ENCODE measurements around the gene PHLPP1.

Gene PHLPP1

DNA sequence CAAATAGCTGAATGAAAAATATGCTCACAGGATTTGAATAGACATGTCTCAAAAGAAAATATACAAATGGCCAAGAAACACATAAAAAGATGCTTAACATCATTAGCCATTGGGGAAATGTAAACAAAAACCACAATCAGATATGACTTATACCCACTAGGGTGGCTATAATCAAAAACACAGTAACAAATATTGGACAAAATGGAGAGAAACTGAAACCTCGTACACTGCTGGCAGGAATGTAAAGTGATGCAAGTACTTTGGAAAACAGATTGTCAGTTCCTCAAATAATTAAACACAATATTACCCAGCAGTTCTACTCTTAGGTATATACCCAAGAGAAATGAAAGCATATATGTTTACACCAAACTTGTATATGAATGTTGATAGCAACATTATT lies 213.0 kb downstream of the PHLPP1 start:
- CTCF ChIA-PET: no interaction called here
- Mint-ChIP-seq H3K36me3 (no peaks in the 10 kb centered on the region), H3K4me3 (no peak overlapping the region), H3K27me3 (no peaks in the 10 kb centered on the region), H3K4me1 (no peaks in the 10 kb centered on the region), H3K9me3 (no peaks in the 10 kb centered on the region), H3K27ac (no peak overlapping the region)
- DNase-seq: no peak

DNA sequence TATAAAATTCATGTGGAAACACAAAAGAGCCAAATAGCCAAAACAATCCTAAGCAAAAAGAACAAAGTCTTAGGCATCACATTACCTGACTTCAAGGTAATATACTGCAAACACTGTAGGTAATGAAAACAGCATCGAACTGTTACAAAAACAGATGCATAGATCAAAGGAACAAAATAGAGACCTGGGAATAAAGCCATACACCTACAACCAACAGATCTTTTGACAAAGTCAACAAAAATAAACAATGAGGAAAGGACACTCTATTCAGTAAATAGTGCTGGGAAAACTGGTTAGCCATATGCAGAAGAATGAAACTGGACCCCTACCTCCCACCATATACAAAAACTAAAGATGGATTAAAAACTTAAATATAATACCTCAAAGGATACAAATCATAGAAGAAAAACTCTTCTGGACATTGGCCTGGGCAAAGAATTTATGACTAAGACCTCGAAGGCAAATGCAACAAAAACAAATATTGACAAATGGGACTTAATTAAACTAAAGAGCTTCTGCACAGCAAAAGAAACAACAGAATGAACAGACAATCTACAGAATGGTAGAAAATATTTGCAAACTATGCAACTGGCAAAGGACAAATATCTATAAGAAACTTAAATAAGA lies 218.0 kb downstream of the PHLPP1 start:
- no peak overlapping the region for H3K4me3 Mint-ChIP-seq
- peaks cover 3% of the 10 kb centered on the region for H3K4me1 Mint-ChIP-seq
- no peaks in the 10 kb centered on the region for H3K27me3 Mint-ChIP-seq
- no peak for DNase-seq
- H3K9me3 Mint-ChIP-seq: no peaks in the 10 kb centered on the region
- no peak overlapping the region for H3K27ac Mint-ChIP-seq
- H3K36me3 Mint-ChIP-seq: no peaks in the 10 kb centered on the region
- CTCF ChIA-PET: no interaction called here

DNA sequence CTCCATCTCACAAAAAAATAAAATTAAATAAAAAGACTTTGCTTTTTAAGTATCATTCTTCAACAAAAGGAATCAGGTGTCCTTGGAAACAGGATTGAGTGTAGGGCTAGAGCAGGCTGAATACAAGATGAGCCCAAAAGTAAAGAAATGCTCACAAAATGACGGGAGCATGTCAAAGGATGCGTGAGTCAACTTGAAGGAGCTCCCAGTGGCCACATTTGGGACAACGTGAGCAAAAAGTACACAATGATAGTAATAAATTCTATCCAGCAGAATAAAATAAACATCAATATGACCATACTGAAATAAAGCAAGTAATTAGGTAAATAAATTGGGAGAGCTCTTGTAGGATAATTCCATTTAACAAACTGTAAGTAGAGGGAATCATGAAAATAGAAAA lies 220.7 kb downstream of the PHLPP1 start:
- H3K9me3 Mint-ChIP-seq: no peaks in the 10 kb centered on the region
- H3K27ac Mint-ChIP-seq: no peak overlapping the region
- no peaks in the 10 kb centered on the region for H3K36me3 Mint-ChIP-seq
- no peaks in the 10 kb centered on the region for H3K27me3 Mint-ChIP-seq
- H3K4me3 Mint-ChIP-seq: no peak overlapping the region
- peaks cover 9% of the 10 kb centered on the region for H3K4me1 Mint-ChIP-seq
- DNase-seq: no peak
- CTCF ChIA-PET: no interaction called here

DNA sequence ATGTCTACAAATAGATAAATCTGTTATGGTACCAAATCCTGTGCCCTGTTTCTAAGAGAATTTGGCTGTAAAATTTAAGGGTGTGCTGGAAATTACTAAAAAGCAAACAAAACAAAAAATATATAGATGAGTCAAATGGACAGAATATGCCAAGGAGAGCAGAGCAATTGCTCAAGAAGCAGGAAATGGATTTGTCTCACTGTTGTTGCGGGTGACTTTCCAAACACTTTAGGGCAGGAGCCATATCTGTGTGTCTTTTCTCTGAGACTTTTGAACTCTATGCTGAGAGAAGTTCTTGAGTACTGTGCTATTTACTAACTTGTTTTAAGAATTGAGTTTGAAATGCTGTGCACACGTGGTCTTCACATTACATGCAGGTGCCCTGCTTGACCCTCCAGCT lies 221.7 kb downstream of the PHLPP1 start:
- H3K36me3 Mint-ChIP-seq: no peaks in the 10 kb centered on the region
- no peak for DNase-seq
- H3K4me3 Mint-ChIP-seq: no peak overlapping the region
- H3K27ac Mint-ChIP-seq: no peak overlapping the region
- H3K9me3 Mint-ChIP-seq: no peaks in the 10 kb centered on the region
- H3K27me3 Mint-ChIP-seq: no peaks in the 10 kb centered on the region
- H3K4me1 Mint-ChIP-seq: peaks cover 9% of the 10 kb centered on the region
- CTCF ChIA-PET: interaction anchor here (1.2 kb wide), 1 partner anchor 21 kb away, joined by 3 read pairs; no protein-coding TSS in a partner anchor

DNA sequence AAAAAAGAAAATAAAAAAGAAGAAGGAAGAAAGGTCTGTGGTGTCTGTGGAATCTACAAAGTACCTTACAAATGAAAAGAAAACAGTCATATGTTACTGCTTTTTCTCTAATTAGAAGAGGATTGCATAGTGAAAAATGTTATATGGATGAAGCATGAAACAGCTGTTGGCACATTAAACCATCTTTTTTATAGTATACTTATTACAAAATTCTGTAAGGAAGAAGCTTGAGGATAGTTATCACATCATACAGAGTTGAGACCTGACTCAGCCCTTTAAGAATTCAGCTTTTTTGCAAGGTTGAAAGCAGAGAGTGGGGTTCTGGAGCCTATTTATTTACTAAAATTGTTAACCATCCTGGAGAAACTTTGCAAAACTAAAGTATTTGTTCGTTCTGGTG lies 222.7 kb downstream of the PHLPP1 start:
- no peaks in the 10 kb centered on the region for H3K27me3 Mint-ChIP-seq
- DNase-seq: no peak
- no peak overlapping the region for H3K4me3 Mint-ChIP-seq
- H3K27ac Mint-ChIP-seq: no peak overlapping the region
- no peaks in the 10 kb centered on the region for H3K36me3 Mint-ChIP-seq
- CTCF ChIA-PET: interaction anchor here (1.2 kb wide), 1 partner anchor 20 kb away, joined by 3 read pairs; no protein-coding TSS in a partner anchor
- no peaks in the 10 kb centered on the region for H3K9me3 Mint-ChIP-seq
- peaks cover 9% of the 10 kb centered on the region for H3K4me1 Mint-ChIP-seq

DNA sequence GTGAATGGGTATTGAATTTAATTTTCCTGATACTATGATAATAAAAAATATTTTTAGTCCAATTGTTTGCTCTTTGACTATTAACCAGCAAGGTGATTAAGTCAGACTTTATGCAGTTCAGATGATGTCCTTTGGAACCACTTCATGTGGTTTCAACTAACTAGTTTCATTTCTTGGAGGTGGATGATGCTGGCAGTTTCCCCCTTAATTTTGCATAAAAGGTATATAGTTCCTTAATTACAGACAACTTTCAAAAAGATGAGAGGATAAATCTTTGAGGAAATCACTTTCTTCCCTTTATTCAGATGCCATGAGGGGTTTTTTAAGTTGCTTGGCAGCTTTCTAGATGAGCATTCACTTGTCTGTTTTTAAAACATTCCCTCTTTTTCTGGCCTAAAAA lies 223.1 kb downstream of the PHLPP1 start:
- no peak for DNase-seq
- Mint-ChIP-seq H3K27ac (no peak overlapping the region), H3K4me3 (no peak overlapping the region), H3K36me3 (no peaks in the 10 kb centered on the region), H3K9me3 (no peaks in the 10 kb centered on the region), H3K4me1 (peaks cover 9% of the 10 kb centered on the region), H3K27me3 (no peaks in the 10 kb centered on the region)
- CTCF ChIA-PET: interaction anchor here (1.2 kb wide), 1 partner anchor 20 kb away, joined by 3 read pairs; no protein-coding TSS in a partner anchor

DNA sequence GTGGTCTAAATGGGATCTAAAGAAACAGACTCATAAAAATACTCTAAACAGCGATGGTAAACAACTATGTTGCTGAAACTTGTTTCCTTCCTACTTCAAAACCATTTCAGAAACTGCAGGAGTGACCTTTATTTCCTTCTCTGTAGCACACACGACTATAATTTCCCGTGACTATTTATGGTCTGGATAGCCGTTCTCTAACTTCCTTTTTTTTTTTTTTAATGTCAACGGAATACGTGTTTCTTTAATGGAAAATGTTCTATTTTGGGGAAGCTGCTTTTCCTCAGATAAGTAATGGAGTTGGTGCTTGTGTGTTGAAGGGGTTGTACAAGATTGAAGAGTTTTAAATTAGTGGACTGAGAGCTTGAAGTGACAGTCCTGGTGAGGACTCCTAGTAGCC lies 224.1 kb downstream of the PHLPP1 start:
- Mint-ChIP-seq H3K27me3 (no peaks in the 10 kb centered on the region), H3K4me3 (no peak overlapping the region), H3K9me3 (no peaks in the 10 kb centered on the region), H3K27ac (no peak overlapping the region), H3K4me1 (peaks cover 9% of the 10 kb centered on the region), H3K36me3 (no peaks in the 10 kb centered on the region)
- no peak for DNase-seq
- CTCF ChIA-PET: interaction anchor here (1.1 kb wide), 1 partner anchor 225 kb away, joined by 3 read pairs; the partner anchor contains the start of gene PHLPP1

DNA sequence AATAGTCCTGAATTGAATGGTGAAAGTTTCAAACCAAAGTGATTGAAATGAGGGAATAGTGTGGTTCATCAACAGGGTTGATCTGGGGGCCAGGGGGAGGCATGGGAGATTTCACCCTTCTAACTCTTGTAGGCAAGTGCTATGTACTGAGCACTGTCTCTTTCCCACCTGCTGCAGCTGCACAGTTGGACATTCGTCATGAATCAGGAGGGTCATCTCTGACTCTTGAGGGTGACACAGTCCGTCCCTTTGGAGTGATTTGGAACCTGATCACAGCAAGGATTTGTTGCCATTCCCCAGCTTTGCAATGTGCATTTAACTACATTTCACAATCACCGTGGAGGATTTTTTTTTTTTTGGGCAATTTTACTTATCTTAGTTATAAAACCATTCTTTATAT lies 224.6 kb downstream of the PHLPP1 start:
- Mint-ChIP-seq H3K4me1 (peaks cover 9% of the 10 kb centered on the region), H3K27ac (no peak overlapping the region), H3K36me3 (no peaks in the 10 kb centered on the region), H3K9me3 (no peaks in the 10 kb centered on the region), H3K4me3 (no peak overlapping the region), H3K27me3 (no peaks in the 10 kb centered on the region)
- CTCF ChIA-PET: interaction anchor here (1.1 kb wide), 1 partner anchor 225 kb away, joined by 3 read pairs; the partner anchor contains the start of gene PHLPP1
- DNase-seq: no peak

DNA sequence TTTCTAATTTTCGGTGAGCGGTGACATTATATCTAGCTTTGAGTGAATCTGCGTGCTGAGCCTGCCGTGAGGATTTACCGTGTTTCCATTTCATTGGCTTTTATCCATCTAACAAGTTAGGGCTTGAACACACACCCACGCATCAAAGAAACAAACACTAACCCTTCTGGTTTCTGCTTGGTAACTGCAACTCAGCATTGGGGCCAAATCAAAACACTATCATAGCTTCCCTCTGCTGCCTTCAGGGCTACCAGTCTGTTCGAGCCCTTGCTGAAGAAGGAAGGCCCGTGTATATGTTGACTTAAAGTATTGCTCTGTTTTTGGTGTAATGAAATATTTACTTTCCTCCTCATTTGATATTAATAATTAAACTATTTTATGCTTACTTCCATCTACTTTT lies 227.2 kb downstream of the PHLPP1 start:
- no peaks in the 10 kb centered on the region for H3K9me3 Mint-ChIP-seq
- no peak overlapping the region for H3K27ac Mint-ChIP-seq
- CTCF ChIA-PET: interaction anchor here (1.3 kb wide), 1 partner anchor 16 kb away, joined by 8 read pairs; no protein-coding TSS in a partner anchor
- H3K4me3 Mint-ChIP-seq: no peak overlapping the region
- H3K36me3 Mint-ChIP-seq: no peaks in the 10 kb centered on the region
- peaks cover 9% of the 10 kb centered on the region for H3K4me1 Mint-ChIP-seq
- DNase-seq: no peak
- H3K27me3 Mint-ChIP-seq: no peaks in the 10 kb centered on the region

DNA sequence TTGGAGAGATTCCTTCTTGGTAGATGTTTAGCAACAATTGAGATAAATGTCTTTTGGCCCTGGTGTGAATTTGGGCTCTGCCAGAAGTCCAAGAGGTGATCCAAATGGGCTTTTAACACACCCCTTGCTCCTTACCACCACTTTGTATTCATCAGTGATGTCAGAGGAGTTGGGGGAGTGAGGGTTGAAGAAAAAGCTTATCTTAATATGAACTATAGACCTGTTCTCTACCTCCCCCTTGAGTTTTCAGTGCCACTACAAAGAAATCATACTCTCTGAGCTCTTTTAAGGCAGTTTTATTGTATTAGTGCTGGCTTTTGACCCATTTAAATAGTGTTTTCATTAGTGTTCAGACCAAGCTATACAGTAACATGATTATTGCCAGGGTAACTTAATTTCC lies 229.1 kb downstream of the PHLPP1 start:
- Mint-ChIP-seq H3K4me3 (no peak overlapping the region), H3K27me3 (no peaks in the 10 kb centered on the region), H3K4me1 (peaks cover 1% of the 10 kb centered on the region), H3K36me3 (no peaks in the 10 kb centered on the region), H3K9me3 (no peaks in the 10 kb centered on the region), H3K27ac (no peak overlapping the region)
- no peak for DNase-seq
- CTCF ChIA-PET: interaction anchor here (0.6 to 1.1 kb wide), 4 partner anchors 227 to 637 kb away, joined by 3 to 6 read pairs (median 4); partner anchors contain the start of gene PHLPP1

DNA sequence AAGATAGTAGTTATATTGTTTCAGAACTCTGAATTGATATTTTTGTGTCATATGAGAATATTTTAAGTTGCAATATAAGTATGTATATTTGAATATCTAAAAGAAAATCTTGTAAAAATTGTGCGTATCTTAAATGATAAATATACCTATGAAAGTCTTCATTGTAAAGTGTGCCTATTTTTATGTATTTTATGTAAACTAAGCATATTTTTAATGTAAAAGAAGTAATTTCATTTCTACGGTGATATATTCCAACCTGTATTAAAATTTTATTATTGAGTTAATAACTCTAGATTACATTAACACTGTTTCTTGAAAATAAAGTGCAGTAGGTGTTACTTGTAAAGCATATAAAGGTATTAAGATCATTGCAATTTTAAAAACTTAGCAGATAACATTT lies 233.4 kb downstream of the PHLPP1 start:
- Mint-ChIP-seq H3K27me3 (no peaks in the 10 kb centered on the region), H3K9me3 (no peaks in the 10 kb centered on the region), H3K27ac (no peak overlapping the region), H3K4me1 (peaks cover 5% of the 10 kb centered on the region), H3K4me3 (no peak overlapping the region), H3K36me3 (no peaks in the 10 kb centered on the region)
- DNase-seq: no peak
- CTCF ChIA-PET: interaction anchor here (1.7 kb wide), 1 partner anchor 9 kb away, joined by 6 read pairs; no protein-coding TSS in a partner anchor

DNA sequence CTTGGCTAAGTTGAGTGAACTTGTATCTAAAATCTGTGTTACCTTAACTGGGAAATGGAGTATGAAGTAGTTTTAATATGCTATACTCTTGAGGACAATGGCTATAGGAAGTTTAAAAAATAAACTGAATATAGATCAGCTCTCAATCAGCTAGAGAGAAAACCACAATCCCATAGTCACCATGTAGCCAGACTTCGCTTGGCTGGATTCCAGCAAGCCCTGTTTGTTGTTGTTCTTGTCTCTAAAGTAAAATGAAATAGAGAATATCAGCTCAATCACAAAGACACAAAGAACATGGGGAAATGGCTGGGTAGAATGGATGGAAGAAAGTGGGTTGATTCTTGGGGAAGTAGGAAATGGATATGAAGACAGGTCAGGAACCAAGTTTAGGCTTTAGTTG lies 234.9 kb downstream of the PHLPP1 start:
- Mint-ChIP-seq H3K9me3 (no peaks in the 10 kb centered on the region), H3K27ac (no peak overlapping the region), H3K36me3 (no peaks in the 10 kb centered on the region), H3K4me3 (no peak overlapping the region), H3K27me3 (no peaks in the 10 kb centered on the region), H3K4me1 (peaks cover 13% of the 10 kb centered on the region)
- CTCF ChIA-PET: interaction anchor here (1.7 kb wide), 1 partner anchor 8 kb away, joined by 6 read pairs; no protein-coding TSS in a partner anchor
- no peak for DNase-seq

DNA sequence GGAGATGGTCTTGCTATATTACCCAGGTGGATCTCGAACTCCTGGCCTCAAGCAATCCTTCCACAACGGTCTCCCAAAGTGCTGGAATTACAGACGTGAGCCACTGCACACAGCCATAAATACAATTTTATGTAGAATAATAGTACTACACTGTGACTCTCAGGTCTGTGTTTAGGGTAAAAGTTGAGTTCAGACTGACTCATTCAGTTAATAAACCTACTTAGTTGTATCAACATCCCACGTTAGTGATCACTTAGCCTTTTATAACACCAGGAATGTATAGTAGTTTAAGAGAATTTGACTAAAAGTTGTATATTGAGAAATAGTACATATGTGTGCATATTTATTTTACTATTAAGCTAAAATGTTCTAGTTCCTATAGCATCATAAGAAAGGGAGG lies 237.5 kb downstream of the PHLPP1 start:
- H3K4me1 Mint-ChIP-seq: peaks cover 13% of the 10 kb centered on the region
- CTCF ChIA-PET: interaction anchor here (0.9 to 1.5 kb wide), 2 partner anchors 237 to 369 kb away, joined by 3 read pairs; partner anchors contain the start of gene PHLPP1
- no peaks in the 10 kb centered on the region for H3K9me3 Mint-ChIP-seq
- H3K4me3 Mint-ChIP-seq: no peak overlapping the region
- H3K27ac Mint-ChIP-seq: no peak overlapping the region
- no peaks in the 10 kb centered on the region for H3K36me3 Mint-ChIP-seq
- H3K27me3 Mint-ChIP-seq: no peaks in the 10 kb centered on the region
- no peak for DNase-seq

DNA sequence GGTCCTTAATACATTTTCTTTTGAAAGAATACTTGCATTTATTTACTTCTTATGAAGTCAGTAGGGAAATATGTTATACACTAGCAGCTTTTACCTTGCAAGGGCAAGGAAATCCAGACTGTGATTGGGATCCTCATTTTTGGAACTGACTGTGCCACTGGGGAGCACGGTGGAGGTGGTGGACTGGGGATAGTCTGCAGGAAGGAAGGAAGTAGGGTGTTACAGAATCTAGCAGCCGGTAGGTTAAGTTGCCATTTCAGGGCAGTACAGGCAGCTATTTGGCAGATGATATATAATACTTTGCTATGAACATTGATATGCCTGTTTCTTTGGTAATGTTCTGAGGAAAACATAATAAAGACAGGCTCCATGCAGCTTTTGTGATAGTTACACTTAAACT lies 238.3 kb downstream of the PHLPP1 start:
- no peaks in the 10 kb centered on the region for H3K36me3 Mint-ChIP-seq
- CTCF ChIA-PET: interaction anchor here (0.9 to 1.1 kb wide), 2 partner anchors 29 to 370 kb away, joined by 3 to 4 read pairs; no protein-coding TSS in a partner anchor
- H3K27me3 Mint-ChIP-seq: no peaks in the 10 kb centered on the region
- H3K4me3 Mint-ChIP-seq: no peak overlapping the region
- H3K4me1 Mint-ChIP-seq: peaks cover 13% of the 10 kb centered on the region
- DNase-seq: no peak
- no peaks in the 10 kb centered on the region for H3K9me3 Mint-ChIP-seq
- no peak overlapping the region for H3K27ac Mint-ChIP-seq

DNA sequence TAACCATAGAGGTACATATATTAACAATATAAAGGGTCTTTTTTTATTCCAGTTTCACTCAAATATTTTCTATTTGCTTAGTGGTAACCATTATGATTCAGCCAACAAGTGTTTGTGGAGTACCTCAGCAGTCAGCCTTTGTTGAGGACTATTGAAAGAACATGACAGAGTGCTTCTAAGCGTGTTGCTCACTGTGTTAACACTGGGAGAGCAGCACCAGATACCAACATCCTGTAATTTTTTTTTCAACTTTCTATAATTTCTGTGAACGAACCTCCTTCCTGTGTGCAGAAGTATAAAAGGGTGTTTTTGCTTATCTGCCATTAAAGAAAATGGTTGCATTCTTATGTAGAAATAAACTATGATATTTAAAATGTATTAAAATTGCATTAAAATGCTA lies 239.0 kb downstream of the PHLPP1 start:
- Mint-ChIP-seq H3K4me1 (peaks cover 13% of the 10 kb centered on the region), H3K36me3 (no peaks in the 10 kb centered on the region), H3K4me3 (no peak overlapping the region), H3K27ac (no peak overlapping the region), H3K27me3 (no peaks in the 10 kb centered on the region), H3K9me3 (no peaks in the 10 kb centered on the region)
- DNase-seq: no peak
- CTCF ChIA-PET: interaction anchor here (1.1 kb wide), 1 partner anchor 28 kb away, joined by 4 read pairs; no protein-coding TSS in a partner anchor
